ENCODE results near the gene ZSCAN16. TPM values are rescaled to one million over a fixed set of nuclear protein-coding genes. Genes with fewer than 3 reads are reported as not detected.
A peak's percentile ranks its signal among the peaks of the same experiment; 100 is the strongest.

The ZSCAN16 gene
- total and polyA plus RNA-seq, 2 donors from 2014 or later = 6.1 to 6.8 TPM

DNA sequence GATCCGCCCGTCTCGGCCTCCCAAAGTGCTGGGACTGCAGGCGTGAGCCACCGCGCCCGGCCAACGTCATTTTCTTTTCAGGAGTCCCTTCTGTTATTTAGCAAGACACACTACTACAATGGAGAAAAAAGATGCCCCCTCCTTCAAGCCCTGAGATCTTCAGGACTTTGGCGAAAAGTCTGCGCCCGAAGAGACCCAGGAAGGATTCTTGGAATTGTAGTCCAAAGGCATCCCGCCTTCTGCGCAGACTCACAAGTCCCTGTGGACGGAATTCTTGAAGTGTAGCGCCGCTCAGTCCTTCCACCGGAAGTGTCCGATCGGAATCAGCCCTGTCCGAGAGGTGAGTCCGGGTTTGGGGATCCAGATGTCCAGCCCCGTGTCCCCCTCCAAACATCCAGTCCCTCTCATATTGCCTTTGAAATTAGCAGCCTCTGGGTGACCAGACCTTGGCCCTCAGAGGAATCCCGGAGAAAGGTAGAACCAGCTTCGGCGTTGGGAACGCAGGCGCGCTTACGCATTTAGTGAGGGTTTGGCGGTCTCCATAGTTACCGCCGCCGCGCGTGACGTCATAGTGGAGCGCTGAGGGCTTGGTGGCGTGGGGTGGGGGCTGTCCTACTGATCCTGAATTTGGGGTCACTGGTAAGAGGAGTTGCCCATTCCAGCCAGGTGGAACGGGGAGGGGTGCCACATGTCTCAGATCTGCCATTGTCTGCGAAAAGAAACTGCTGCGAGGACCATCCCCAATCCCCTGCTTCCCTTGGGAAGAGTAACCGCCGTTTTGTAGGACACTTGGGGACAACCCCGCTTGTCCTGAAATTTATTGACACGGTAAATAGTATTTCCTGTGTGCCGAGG lies 43.6 kb upstream of the ZSCAN16 start:
- peak overlapping the region; percentile 87 to 95 (median 95) for H3K9ac ChIP-seq (ENCODE audit: low read length in 3 of 3)
- no peak for FAIRE-seq

GRCh38 chr6:28081486-28081751 lies 43.0 kb upstream of the ZSCAN16 start:
- intact Hi-C loops (cut with DNase I) = no loop called here
- Histone ChIP-seq H3K4me1 (ENCODE audit: control insufficient read depth in 2 of 3, insufficient read depth in 2 of 3, low read depth in 1 of 3, low read length in 3 of 3) (peaks cover 0 to 3% (median 0%) of the 10 kb centered on the region in 3 donors), H3K4me3 (ENCODE audit: low read length in 3 of 3) (peak overlapping the region; percentile 81 to 100 (median 97)), H3K9me3 (ENCODE audit: control insufficient read depth in 2 of 3, insufficient read depth in 1 of 3, low read length in 3 of 3) (no peaks in the 10 kb centered on the region), H3K9ac (ENCODE audit: low read length in 3 of 3) (peak overlapping the region; percentile 87 to 95 (median 95)), H3K27ac (ENCODE audit: low read depth in 2 of 2, low read length in 2 of 2) (peak overlapping the region; percentile 74 to 97), H3K27me3 (ENCODE audit: control insufficient read depth, insufficient read depth, low read length) (no peaks in the 10 kb centered on the region), H3K36me3 (ENCODE audit: control insufficient read depth in 2 of 3, insufficient read depth in 3 of 3, low read length in 3 of 3) (peaks cover 0 to 4% (median 4%) of the 10 kb centered on the region in 3 donors)
- DNase-seq (no peak), FAIRE-seq (no peak)
- TF ChIP-seq, protein P1, sequence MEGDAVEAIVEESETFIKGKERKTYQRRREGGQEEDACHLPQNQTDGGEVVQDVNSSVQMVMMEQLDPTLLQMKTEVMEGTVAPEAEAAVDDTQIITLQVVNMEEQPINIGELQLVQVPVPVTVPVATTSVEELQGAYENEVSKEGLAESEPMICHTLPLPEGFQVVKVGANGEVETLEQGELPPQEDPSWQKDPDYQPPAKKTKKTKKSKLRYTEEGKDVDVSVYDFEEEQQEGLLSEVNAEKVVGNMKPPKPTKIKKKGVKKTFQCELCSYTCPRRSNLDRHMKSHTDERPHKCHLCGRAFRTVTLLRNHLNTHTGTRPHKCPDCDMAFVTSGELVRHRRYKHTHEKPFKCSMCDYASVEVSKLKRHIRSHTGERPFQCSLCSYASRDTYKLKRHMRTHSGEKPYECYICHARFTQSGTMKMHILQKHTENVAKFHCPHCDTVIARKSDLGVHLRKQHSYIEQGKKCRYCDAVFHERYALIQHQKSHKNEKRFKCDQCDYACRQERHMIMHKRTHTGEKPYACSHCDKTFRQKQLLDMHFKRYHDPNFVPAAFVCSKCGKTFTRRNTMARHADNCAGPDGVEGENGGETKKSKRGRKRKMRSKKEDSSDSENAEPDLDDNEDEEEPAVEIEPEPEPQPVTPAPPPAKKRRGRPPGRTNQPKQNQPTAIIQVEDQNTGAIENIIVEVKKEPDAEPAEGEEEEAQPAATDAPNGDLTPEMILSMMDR (IDR thresholded peaks at IDR 0.05; ENCODE audit: borderline replicate concordance, extremely low read depth, insufficient read depth) = no peak

More for the DNA sequence above, 43.6 kb upstream of the ZSCAN16 start:
- H3K36me3 ChIP-seq (ENCODE audit: control insufficient read depth in 2 of 3, insufficient read depth in 3 of 3, low read length in 3 of 3) = peaks cover 0 to 4% (median under 1%) of the 10 kb centered on the region in 3 donors
- intact Hi-C loops (cut with DNase I) = no loop called here
- peak; percentile 97 to 99 (median 97) for DNase-seq
- TF ChIP-seq, protein P1 (IDR thresholded peaks at IDR 0.05; ENCODE audit: borderline replicate concordance, extremely low read depth, insufficient read depth) = peak; percentile 7
- H3K4me1 ChIP-seq (ENCODE audit: control insufficient read depth in 2 of 3, insufficient read depth in 2 of 3, low read depth in 1 of 3, low read length in 3 of 3) = peaks cover 0 to 3% (median 0%) of the 10 kb centered on the region in 3 donors
- peak overlapping the region; percentile 81 to 100 (median 97) for H3K4me3 ChIP-seq (ENCODE audit: low read length in 3 of 3)
- no peaks in the 10 kb centered on the region for H3K9me3 ChIP-seq (ENCODE audit: control insufficient read depth in 2 of 3, insufficient read depth in 1 of 3, low read length in 3 of 3)
- peak overlapping the region; percentile 74 to 97 for H3K27ac ChIP-seq (ENCODE audit: low read depth in 2 of 2, low read length in 2 of 2)
- H3K27me3 ChIP-seq (ENCODE audit: control insufficient read depth, insufficient read depth, low read length) = no peaks in the 10 kb centered on the region

DNA sequence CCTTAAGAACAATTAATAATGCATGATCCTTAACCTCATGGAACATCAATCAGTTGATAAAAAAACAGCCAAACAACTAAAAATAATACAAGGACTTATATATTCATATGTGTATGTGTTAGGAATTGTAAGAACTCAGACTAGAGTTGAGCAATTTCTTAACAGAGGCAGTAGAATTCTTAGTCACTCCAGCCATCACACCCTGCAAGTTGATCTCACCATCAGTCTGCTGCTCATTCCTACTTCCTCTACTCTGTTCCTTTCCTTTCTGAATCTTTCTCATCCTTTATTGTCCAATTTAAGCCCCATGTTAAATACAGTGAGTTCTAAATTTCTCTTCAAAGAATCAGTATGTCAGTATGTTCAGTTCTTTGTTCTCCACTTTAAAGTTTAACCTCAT lies 41.5 kb upstream of the ZSCAN16 start:
- TF ChIP-seq, protein P1 (IDR thresholded peaks at IDR 0.05; ENCODE audit: borderline replicate concordance, extremely low read depth, insufficient read depth) = no peak
- H3K9ac ChIP-seq (ENCODE audit: low read length in 3 of 3) = no peak overlapping the region
- intact Hi-C loops (cut with DNase I) = no loop called here
- H3K36me3 ChIP-seq (ENCODE audit: control insufficient read depth in 2 of 3, insufficient read depth in 3 of 3, low read length in 3 of 3) = peaks cover 3 to 7% (median 6%) of the 10 kb centered on the region in 3 donors
- no peak for FAIRE-seq
- no peak overlapping the region for H3K4me3 ChIP-seq (ENCODE audit: low read length in 3 of 3)
- H3K9me3 ChIP-seq (ENCODE audit: control insufficient read depth in 2 of 3, insufficient read depth in 1 of 3, low read length in 3 of 3) = no peaks in the 10 kb centered on the region
- no peaks in the 10 kb centered on the region for H3K27me3 ChIP-seq (ENCODE audit: control insufficient read depth, insufficient read depth, low read length)
- no peak for DNase-seq
- no peak overlapping the region for H3K27ac ChIP-seq (ENCODE audit: low read depth in 2 of 2, low read length in 2 of 2)
- peaks cover 0 to 3% (median 0%) of the 10 kb centered on the region in 3 donors for H3K4me1 ChIP-seq (ENCODE audit: control insufficient read depth in 2 of 3, insufficient read depth in 2 of 3, low read depth in 1 of 3, low read length in 3 of 3)
